KMS-11 (cell line): Measurements from ENCODE around the gene ZDHHC19.

Source experiments
- H2AFZ ChIP-seq: fragments of 200-600 bp; sonication (generic); 2 replicates; pipeline ENCODE4 v1.6.1; 2016; ENCODE audit warnings: antibody characterized with exemption, mixed run types, low read depth
- H3K27ac ChIP-seq: fragments of 200-600 bp; sonication (generic); 2 replicates; pipeline ENCODE4 v1.6.1; 2016; ENCODE audit warnings: mild to moderate bottlenecking, mixed run types
- H3K27me3 ChIP-seq: fragments of 200-600 bp; sonication (generic); 2 replicates; pipeline ENCODE4 v1.6.1; 2017; ENCODE audit warnings: mild to moderate bottlenecking, low read depth, mixed run types, moderate library complexity; ENCODE audit not compliant: insufficient read depth
- H3K36me3 ChIP-seq: fragments of 200-600 bp; sonication (generic); 2 replicates; pipeline ENCODE4 v1.6.1; 2017; ENCODE audit warnings: mild to moderate bottlenecking, mixed run types; ENCODE audit not compliant: insufficient read depth
- H3K4me1 ChIP-seq: fragments of 200-600 bp; sonication (generic); 2 replicates; pipeline ENCODE4 v1.6.1; 2016; ENCODE audit warnings: mild to moderate bottlenecking, low read depth, mixed run types; ENCODE audit not compliant: poor library complexity, severe bottlenecking
- H3K4me2 ChIP-seq: fragments of 200-600 bp; sonication (generic); 2 replicates; pipeline ENCODE4 v1.7.0; 2016; ENCODE audit warnings: mild to moderate bottlenecking, mixed run types
- H3K4me3 ChIP-seq: fragments of 200-600 bp; sonication (generic); IDR thresholded peaks from 2 replicates; pipeline ENCODE4 v1.6.1; 2017; ENCODE audit warnings: low read depth, low read length, mixed read lengths; ENCODE audit not compliant: insufficient read depth
- H3K79me2 ChIP-seq: fragments of 200-600 bp; sonication (generic); 2 replicates; pipeline ENCODE4 v1.6.1; 2016; ENCODE audit warnings: low read depth, mixed run types; ENCODE audit not compliant: insufficient read depth
- H3K9ac ChIP-seq: fragments of 200-600 bp; sonication (generic); 2 replicates; pipeline ENCODE4 v1.6.1; 2016; ENCODE audit warnings: mild to moderate bottlenecking, mixed run types
- H4K20me1 ChIP-seq: fragments of 200-600 bp; sonication (generic); 2 replicates; pipeline ENCODE4 v1.6.1; 2016; ENCODE audit warnings: mild to moderate bottlenecking, mixed run types; ENCODE audit not compliant: insufficient read depth
- TF ChIP-seq, protein P1 (sequence below): fragments of 200-600 bp; sonication (generic); conservative IDR thresholded peaks from 2 replicates; pipeline ENCODE4 v1.6.1; 2017; ENCODE audit warnings: low read depth, mild to moderate bottlenecking, antibody characterized with exemption, low read length, moderate library complexity, mixed read lengths

ZDHHC19 gene

DNA sequence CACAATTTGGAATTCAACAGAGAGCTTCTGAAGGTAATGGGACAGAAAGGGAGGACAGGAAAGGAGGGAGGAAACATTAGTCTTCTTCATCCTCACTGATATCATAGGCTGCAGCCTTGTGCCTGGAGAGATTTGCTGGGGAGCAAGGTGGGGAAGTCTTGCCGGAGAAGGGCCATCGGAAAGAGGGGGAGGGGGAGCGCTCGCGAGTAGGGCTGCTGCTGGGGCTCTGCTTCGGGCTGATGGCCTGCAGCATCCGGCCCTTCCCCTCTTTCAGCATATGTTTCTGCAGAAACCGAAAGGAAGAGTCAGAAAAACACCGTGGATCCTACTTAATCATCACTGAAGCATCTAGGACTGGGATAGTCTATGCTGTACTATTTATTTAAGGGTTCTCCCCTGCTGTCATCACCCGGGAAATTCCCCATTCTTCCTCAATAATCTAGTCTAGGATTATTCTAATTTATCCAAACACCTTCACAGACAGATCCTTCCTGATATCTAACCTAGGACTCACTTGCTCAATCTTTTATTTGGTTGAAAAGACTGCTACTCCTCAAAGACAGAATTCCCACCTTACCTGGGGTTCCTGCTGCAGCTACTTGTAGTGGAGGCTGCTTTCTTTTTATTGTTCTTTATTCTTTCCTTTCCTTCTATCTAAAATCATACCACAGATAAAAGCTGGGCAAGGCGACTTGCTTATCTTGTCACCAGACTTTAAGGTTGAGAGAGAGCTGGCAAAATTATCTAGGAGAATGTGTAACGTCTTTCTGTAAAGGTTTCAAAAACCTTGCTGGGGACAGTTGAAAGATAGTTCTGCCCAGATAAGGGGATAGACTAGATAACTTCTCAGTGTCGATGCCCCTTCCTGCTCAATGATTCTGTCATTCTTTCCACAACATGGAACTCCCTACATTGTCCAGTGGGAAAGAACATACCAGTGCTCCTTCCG lies 27.7 kb upstream of the ZDHHC19 start:
- Histone ChIP-seq H3K4me2 (no peak overlapping the region), H3K4me1 (no peaks in the 10 kb centered on the region), H3K4me3 (no peak overlapping the region), H3K27me3 (no peaks in the 10 kb centered on the region), H2AFZ (no peak overlapping the region), H3K36me3 (no peaks in the 10 kb centered on the region), H3K27ac (no peak overlapping the region), H3K79me2 (no peaks in the 10 kb centered on the region), H3K9ac (no peak overlapping the region), H4K20me1 (no peaks in the 10 kb centered on the region)
- TF ChIP-seq, protein P1, sequence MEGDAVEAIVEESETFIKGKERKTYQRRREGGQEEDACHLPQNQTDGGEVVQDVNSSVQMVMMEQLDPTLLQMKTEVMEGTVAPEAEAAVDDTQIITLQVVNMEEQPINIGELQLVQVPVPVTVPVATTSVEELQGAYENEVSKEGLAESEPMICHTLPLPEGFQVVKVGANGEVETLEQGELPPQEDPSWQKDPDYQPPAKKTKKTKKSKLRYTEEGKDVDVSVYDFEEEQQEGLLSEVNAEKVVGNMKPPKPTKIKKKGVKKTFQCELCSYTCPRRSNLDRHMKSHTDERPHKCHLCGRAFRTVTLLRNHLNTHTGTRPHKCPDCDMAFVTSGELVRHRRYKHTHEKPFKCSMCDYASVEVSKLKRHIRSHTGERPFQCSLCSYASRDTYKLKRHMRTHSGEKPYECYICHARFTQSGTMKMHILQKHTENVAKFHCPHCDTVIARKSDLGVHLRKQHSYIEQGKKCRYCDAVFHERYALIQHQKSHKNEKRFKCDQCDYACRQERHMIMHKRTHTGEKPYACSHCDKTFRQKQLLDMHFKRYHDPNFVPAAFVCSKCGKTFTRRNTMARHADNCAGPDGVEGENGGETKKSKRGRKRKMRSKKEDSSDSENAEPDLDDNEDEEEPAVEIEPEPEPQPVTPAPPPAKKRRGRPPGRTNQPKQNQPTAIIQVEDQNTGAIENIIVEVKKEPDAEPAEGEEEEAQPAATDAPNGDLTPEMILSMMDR, result no peak

DNA sequence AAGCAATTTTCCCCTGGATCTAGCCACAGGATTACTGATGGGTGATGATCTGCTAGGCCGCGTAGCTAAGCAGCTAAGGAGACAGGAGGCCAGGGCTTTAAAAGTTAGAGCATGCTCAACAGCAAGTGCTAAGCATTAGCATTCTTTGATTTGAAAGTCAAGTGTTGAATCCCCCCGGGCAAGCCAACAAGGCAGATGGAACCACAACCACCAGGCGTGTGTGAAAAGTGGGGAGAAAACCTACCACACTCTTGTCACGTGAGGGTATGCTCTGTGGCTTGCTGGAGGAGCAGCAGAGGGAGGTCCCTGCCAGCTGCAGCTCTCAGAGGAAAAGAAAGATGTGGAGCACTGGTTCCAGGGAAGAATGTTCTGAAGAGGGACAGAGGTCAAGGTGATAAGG lies 26.0 kb upstream of the ZDHHC19 start:
- H3K4me3 ChIP-seq, result no peak overlapping the region
- no peaks in the 10 kb centered on the region for H3K27me3 ChIP-seq
- H3K36me3 ChIP-seq, result no peaks in the 10 kb centered on the region
- TF ChIP-seq, protein P1, result no peak
- no peak overlapping the region for H3K27ac ChIP-seq
- no peak overlapping the region for H3K4me2 ChIP-seq
- no peaks in the 10 kb centered on the region for H4K20me1 ChIP-seq
- no peaks in the 10 kb centered on the region for H3K79me2 ChIP-seq
- no peak overlapping the region for H2AFZ ChIP-seq
- no peaks in the 10 kb centered on the region for H3K4me1 ChIP-seq
- H3K9ac ChIP-seq, result no peak overlapping the region

DNA sequence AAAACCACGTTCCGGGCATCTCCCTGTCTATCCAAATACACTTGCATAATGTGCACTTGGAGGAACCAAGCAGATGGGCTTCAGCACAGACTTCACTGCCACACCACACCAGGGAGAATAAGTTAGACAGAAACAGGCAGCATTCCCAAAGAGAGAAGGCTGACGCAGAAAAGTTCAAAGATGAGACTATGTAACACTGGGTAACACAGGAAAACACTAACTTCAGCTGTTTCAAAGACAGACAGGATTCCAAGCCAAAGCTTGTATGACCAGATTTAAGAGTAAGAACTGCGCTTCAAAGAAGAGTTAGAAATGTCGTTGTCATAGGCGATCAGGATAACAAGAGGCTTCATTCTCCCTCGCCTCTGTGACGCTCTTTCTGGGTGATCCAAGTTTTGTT lies 25.0 kb upstream of the ZDHHC19 start:
- Histone ChIP-seq H4K20me1 (no peaks in the 10 kb centered on the region), H2AFZ (no peak overlapping the region), H3K9ac (no peak overlapping the region), H3K79me2 (no peaks in the 10 kb centered on the region), H3K4me1 (no peaks in the 10 kb centered on the region), H3K4me3 (no peak overlapping the region), H3K36me3 (no peaks in the 10 kb centered on the region), H3K27me3 (no peaks in the 10 kb centered on the region), H3K27ac (no peak overlapping the region), H3K4me2 (no peak overlapping the region)
- TF ChIP-seq, protein P1, result no peak

DNA sequence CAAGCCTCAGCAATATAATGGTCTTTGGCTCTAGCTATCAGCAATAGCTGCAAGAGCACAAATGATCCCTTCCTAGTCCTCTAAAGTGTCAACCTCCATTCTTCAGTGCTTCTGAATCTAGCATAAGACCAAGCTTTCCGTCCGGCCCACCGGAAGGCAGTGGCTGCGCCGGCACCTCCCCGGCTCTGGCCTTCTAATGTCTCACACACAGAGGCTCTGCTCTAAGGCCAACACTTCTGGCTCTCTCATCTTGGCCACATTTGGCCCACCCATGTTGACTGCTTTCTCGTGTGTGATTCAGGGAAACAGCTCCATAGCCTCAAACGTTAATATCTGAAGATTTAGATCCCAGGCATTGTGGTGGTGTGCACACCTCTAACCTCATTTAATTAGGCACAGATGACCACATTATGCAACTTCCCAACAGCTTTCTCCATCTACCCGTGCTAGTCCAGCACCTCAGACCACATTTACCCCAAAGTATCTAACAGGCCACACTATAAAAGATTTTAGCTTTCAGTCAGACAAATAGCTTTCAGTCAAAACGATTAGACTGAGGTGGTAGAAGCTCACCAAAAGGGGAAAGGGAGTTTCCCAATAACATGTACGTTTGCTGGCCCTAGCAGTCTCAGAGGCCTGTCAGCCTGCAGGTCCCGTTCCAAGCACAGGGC lies 24.4 kb upstream of the ZDHHC19 start:
- Histone ChIP-seq H2AFZ (no peak overlapping the region), H3K4me3 (no peak overlapping the region), H3K27ac (no peak overlapping the region), H3K79me2 (no peaks in the 10 kb centered on the region), H4K20me1 (no peaks in the 10 kb centered on the region), H3K4me2 (no peak overlapping the region), H3K36me3 (no peaks in the 10 kb centered on the region), H3K27me3 (no peaks in the 10 kb centered on the region), H3K4me1 (no peaks in the 10 kb centered on the region), H3K9ac (no peak overlapping the region)
- TF ChIP-seq, protein P1, result no peak
